HEK293T (cell line): ENCODE results near the gene NPHP4.

ENCODE experiments used
- CTCF ChIA-PET: fragments of 350-600 bp; formaldehyde crosslinking; extraction: SDS; loops from one replicate; lab custom pipeline; 2021; ENCODE audit warnings: antibody characterized with exemption, inconsistent platforms; lab: Yijun Ruan, JAX
- POLR2A ChIA-PET: fragments of 350-600 bp; formaldehyde crosslinking; extraction: SDS; loops from one replicate; lab custom pipeline; 2020; ENCODE audit warnings: antibody characterized with exemption, inconsistent platforms; lab: Yijun Ruan, JAX
- DNase-seq: peaks from one replicate; pipeline ENCODE4 v3.0.0; 2012; ENCODE audit warnings: mixed read lengths; ENCODE audit errors: extremely low spot score
- ARNT ChIP-seq: fragments of 450-650 bp; IDR thresholded peaks from 2 replicates; pipeline ENCODE4 v1.6.1; 2017; ENCODE audit warnings: mild to moderate bottlenecking
- BHLHE40 ChIP-seq: fragments of 450-650 bp; IDR thresholded peaks from 2 replicates; pipeline ENCODE4 v1.6.1; 2016; ENCODE audit warnings: mild to moderate bottlenecking, moderate library complexity, borderline replicate concordance
- CTBP1 ChIP-seq: fragments of 450-650 bp; IDR thresholded peaks from 2 replicates; pipeline ENCODE4 v1.6.1; 2016; ENCODE audit warnings: borderline replicate concordance
- ELF4 ChIP-seq: fragments of 450-650 bp; IDR thresholded peaks from 2 replicates; pipeline ENCODE4 v1.6.1; 2017; ENCODE audit warnings: antibody characterized with exemption
- FOXA1 ChIP-seq: fragments of 450-650 bp; IDR thresholded peaks from 2 replicates; pipeline ENCODE4 v1.6.1; 2016; ENCODE audit warnings: mild to moderate bottlenecking
- FOXK2 ChIP-seq: fragments of 450-650 bp; IDR thresholded peaks from 2 replicates; pipeline ENCODE4 v1.6.1; 2016; ENCODE audit warnings: mild to moderate bottlenecking
- FOXM1 ChIP-seq: fragments of 450-650 bp; IDR thresholded peaks from 2 replicates; pipeline ENCODE4 v1.6.1; 2017; ENCODE audit warnings: mild to moderate bottlenecking, borderline replicate concordance
- HDGF ChIP-seq: fragments of 450-650 bp; IDR thresholded peaks from 2 replicates; pipeline ENCODE4 v1.6.1; 2017; ENCODE audit warnings: antibody characterized with exemption, borderline replicate concordance
- L3MBTL2 ChIP-seq: fragments of 450-650 bp; conservative IDR thresholded peaks from 2 replicates; pipeline ENCODE4 v1.6.1; 2016; ENCODE audit warnings: mild to moderate bottlenecking
- LEF1 ChIP-seq: fragments of 450-650 bp; IDR thresholded peaks from 2 replicates; pipeline ENCODE4 v1.6.1; 2017; ENCODE audit warnings: mild to moderate bottlenecking, borderline replicate concordance
- NFRKB ChIP-seq: fragments of 450-650 bp; IDR thresholded peaks from 2 replicates; pipeline ENCODE4 v1.6.1; 2016; ENCODE audit warnings: mild to moderate bottlenecking, moderate library complexity
- SP1 ChIP-seq: fragments of 450-650 bp; IDR thresholded peaks from 2 replicates; pipeline ENCODE4 v1.6.1; 2017
- SUZ12 ChIP-seq: fragments of 450-650 bp; IDR thresholded peaks from 2 replicates; pipeline ENCODE4 v1.6.1; 2016; ENCODE audit warnings: mild to moderate bottlenecking
- TARDBP ChIP-seq: fragments of 450-650 bp; IDR thresholded peaks from 2 replicates; pipeline ENCODE4 v1.6.1; 2016
- ZNF384 ChIP-seq: fragments of 450-650 bp; IDR thresholded peaks from 2 replicates; pipeline ENCODE4 v1.6.1; 2016
- TF ChIP-seq, protein P1 (sequence below): fragments of 450-650 bp; IDR thresholded peaks from 2 replicates; pipeline ENCODE4 v1.6.1; 2016

The NPHP4 gene

DNA sequence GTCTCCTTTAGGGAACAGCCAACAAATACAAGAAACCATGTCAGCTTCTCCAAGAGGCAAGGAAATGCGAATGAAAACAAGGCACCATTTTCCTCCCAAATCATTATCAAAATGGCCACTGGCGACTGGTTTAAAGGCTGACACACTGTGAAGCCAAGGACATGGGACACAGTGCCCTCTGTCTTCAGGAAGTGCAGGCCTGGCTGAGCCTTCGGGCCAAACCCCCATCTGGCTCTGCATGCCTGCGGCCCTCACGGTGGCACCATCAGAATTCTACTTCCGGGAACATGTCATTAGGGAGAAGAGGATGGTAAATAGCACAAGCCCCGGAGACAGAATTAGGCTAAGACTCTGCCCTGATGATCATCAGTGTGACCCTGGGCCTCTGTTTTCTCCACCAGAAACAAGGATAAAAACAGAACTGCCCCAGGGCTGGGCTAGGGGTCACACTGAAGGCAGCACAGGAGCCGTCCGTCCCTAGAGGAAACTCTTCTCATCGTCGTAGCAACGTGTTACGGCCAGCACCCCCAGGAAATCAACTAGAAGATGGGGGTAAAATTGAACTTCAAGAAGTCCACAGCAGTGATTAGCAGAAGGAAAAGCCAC is 103.5 kb downstream of the NPHP4 start:
- ChIA-PET POLR2A (no interaction called here), CTCF (no interaction called here)
- DNase-seq = no peak
- TF ChIP-seq ELF4 = no peak
- TF ChIP-seq TARDBP = no peak
- no peak for TF ChIP-seq LEF1
- no peak for TF ChIP-seq SP1
- TF ChIP-seq FOXM1 = no peak
- TF ChIP-seq SUZ12 = no peak
- TF ChIP-seq NFRKB = no peak

- no peak for TF ChIP-seq ARNT
- TF ChIP-seq, protein P1, sequence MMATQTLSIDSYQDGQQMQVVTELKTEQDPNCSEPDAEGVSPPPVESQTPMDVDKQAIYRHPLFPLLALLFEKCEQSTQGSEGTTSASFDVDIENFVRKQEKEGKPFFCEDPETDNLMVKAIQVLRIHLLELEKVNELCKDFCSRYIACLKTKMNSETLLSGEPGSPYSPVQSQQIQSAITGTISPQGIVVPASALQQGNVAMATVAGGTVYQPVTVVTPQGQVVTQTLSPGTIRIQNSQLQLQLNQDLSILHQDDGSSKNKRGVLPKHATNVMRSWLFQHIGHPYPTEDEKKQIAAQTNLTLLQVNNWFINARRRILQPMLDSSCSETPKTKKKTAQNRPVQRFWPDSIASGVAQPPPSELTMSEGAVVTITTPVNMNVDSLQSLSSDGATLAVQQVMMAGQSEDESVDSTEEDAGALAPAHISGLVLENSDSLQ = no peak
- TF ChIP-seq ELF4 = no peak
- TF ChIP-seq LEF1 = no peak
- TF ChIP-seq BHLHE40 = no peak
- no peak for TF ChIP-seq TARDBP
- no peak for TF ChIP-seq FOXA1
- no peak for TF ChIP-seq CTBP1
- no peak for TF ChIP-seq NFRKB
- TF ChIP-seq SP1 = no peak
- TF ChIP-seq FOXM1 = no peak
- CTCF ChIA-PET = no interaction called here
- POLR2A ChIA-PET = no interaction called here
- no peak for DNase-seq
Measured at GRCh38 chr1:5887971-5888361, 104.3 kb downstream of the NPHP4 start.

GRCh38 chr1:5887349-5887970 is 104.8 kb downstream of the NPHP4 start:
- CTCF ChIA-PET = no interaction called here
- no peak for TF ChIP-seq TARDBP
- TF ChIP-seq BHLHE40 = no peak
- TF ChIP-seq NFRKB = no peak
- no peak for TF ChIP-seq FOXM1
- no peak for TF ChIP-seq SP1
- no peak for TF ChIP-seq SUZ12
- TF ChIP-seq HDGF = no peak
- TF ChIP-seq FOXA1 = no peak
- TF ChIP-seq L3MBTL2 = no peak
- TF ChIP-seq CTBP1 = no peak
- no peak for TF ChIP-seq LEF1
- TF ChIP-seq, protein P1 = no peak
- no peak for TF ChIP-seq ARNT
- no peak for TF ChIP-seq ZNF384
- TF ChIP-seq FOXK2 = no peak
- POLR2A ChIA-PET = no interaction called here
- no peak for DNase-seq

GRCh38 chr1:5886541-5887348 is 105.5 kb downstream of the NPHP4 start:
- POLR2A ChIA-PET = no interaction called here
- CTCF ChIA-PET = no interaction called here

DNA sequence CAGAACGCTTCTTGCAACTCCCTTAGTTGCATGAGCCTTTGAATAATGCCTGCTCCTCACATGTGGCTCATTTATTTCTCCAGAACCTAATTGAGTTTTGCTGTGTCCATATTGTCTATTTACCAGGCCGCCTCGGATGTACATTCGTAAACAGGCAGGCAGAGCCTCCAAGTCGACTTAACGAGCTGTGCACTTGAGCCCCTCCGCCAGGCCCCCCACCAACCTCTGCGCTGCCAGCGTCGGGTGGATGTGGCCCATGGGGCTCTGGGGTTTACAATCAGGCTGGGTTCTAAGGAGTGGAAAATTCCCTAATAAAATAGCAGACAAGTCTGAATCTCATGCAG is 106.1 kb downstream of the NPHP4 start:
- DNase-seq = no peak
- CTCF ChIA-PET = no interaction called here

More at GRCh38 chr1:5886541-5887348, 105.5 kb downstream of the NPHP4 start:
- TF ChIP-seq ARNT (no peak), FOXA1 (no peak), NFRKB (no peak), LEF1 (no peak), SUZ12 (no peak), TARDBP (no peak), SP1 (no peak), ZNF384 (no peak), ELF4 (no peak), FOXK2 (no peak), HDGF (no peak), L3MBTL2 (no peak), CTBP1 (no peak), BHLHE40 (no peak), FOXM1 (no peak)
- TF ChIP-seq, protein P1 = no peak
- DNase-seq = no peak

GRCh38 chr1:5885471-5886139 is 106.6 kb downstream of the NPHP4 start:
- ChIA-PET POLR2A (no interaction called here), CTCF (no interaction called here)
- no peak for TF ChIP-seq ZNF384
- no peak for TF ChIP-seq LEF1
- no peak for TF ChIP-seq FOXK2
- TF ChIP-seq FOXA1 = no peak
- TF ChIP-seq, protein P1 = no peak
- TF ChIP-seq ARNT = no peak
- no peak for TF ChIP-seq HDGF
- TF ChIP-seq NFRKB = no peak
- no peak for TF ChIP-seq ELF4
- TF ChIP-seq SUZ12 = no peak
- TF ChIP-seq SP1 = no peak
- no peak for TF ChIP-seq FOXM1
- no peak for TF ChIP-seq TARDBP
- TF ChIP-seq BHLHE40 = no peak
- no peak for TF ChIP-seq CTBP1
- TF ChIP-seq L3MBTL2 = no peak
- no peak for DNase-seq

More for the DNA sequence above, 106.1 kb downstream of the NPHP4 start:
- POLR2A ChIA-PET = no interaction called here
- TF ChIP-seq TARDBP (no peak), CTBP1 (no peak), BHLHE40 (no peak)
